HepG2 (cell line): ENCODE measurements around the gene YTHDF1. TPM values are rescaled to one million over a fixed set of nuclear protein-coding genes. Genes with fewer than 3 reads are reported as not detected.

ENCODE experiments used
- AFF4 ChIP-seq: sonication (generic); formaldehyde crosslinking; IDR thresholded peaks from 2 replicates; pipeline ENCODE4 v1.4.0; 2020; ENCODE audit warnings: missing genetic modification reagents
- GPN1 ChIP-seq: sonication (generic); formaldehyde crosslinking; IDR thresholded peaks from 2 replicates; pipeline ENCODE4 v1.5.1; 2020; ENCODE audit warnings: missing genetic modification reagents, borderline replicate concordance
- HMGXB3 ChIP-seq: sonication (generic); formaldehyde crosslinking; IDR thresholded peaks from 2 replicates; pipeline ENCODE4 v1.4.0; 2020; ENCODE audit warnings: missing genetic modification reagents, borderline replicate concordance
- MTF2 ChIP-seq: sonication (generic); formaldehyde crosslinking; IDR thresholded peaks from 2 replicates; pipeline ENCODE4 v1.5.0; 2020; ENCODE audit warnings: missing genetic modification reagents, borderline replicate concordance
- TSC22D2 ChIP-seq: sonication (generic); formaldehyde crosslinking; IDR thresholded peaks from 2 replicates; pipeline ENCODE4 v1.5.1; 2020; ENCODE audit warnings: missing genetic modification reagents, mild to moderate bottlenecking, borderline replicate concordance
- ZFP36 ChIP-seq: fragments of 150-350 bp; IDR thresholded peaks from 2 replicates; pipeline ENCODE4 v1.6.1; 2018; ENCODE audit warnings: borderline replicate concordance, low read length, low read depth; ENCODE audit not compliant: partially characterized antibody
- polyA plus RNA-seq, 8 experiments: library from polyadenylated mRNA; depleted of rRNA in 3 of 8; stranded (reverse) in 7 of 8; unstranded in 1 of 8; fragments of >200 nt; fragmentation: Illumina TruSeq in 4 of 8; extraction: Trizol in 4 of 8; gene quantifications; 2 replicates each; pipeline versions ENCODE4 v1.2.1 to v1.2.3, GENCODE V29; 2011 to 2016; ENCODE audit warnings: low read depth in 4 of 8, missing spikeins in 1 of 8, mixed read lengths in 1 of 8; ENCODE audit not compliant: insufficient read depth in 1 of 8
- total RNA-seq, 5 experiments: library from RNA; depleted of rRNA; stranded (reverse); fragments of >200 nt; fragmentation: Illumina TruSeq; extraction: Trizol; gene quantifications; 2 replicates each; pipeline ENCODE4 v1.2.3, GENCODE V29; 2016; ENCODE audit warnings: low read depth in 1 of 5

YTHDF1 gene
- total and polyA plus RNA-seq, 2 of the 13 experiments (the other 11 are each of a cell fraction or from before 2014, with no cell fraction given), result 34.5 to 37.7 TPM

- TF ChIP-seq HMGXB3 (CRISPR knock-in tag) (no peak), ZFP36 (no peak), GPN1 (no peak), AFF4 (no peak), MTF2 (CRISPR knock-in tag) (no peak), TSC22D2 (CRISPR knock-in tag) (no peak)
Observed at GRCh38 chr20:63206878-63207277, 9.1 kb downstream of the YTHDF1 start (continued).
